ENCODE results near the gene DCDC2B.
"Not testable (repeated sequence)": the region's sequence is repeated elsewhere in the genome, so short reads cannot be mapped to it uniquely, and the experiment has no call there.

DCDC2B gene

DNA sequence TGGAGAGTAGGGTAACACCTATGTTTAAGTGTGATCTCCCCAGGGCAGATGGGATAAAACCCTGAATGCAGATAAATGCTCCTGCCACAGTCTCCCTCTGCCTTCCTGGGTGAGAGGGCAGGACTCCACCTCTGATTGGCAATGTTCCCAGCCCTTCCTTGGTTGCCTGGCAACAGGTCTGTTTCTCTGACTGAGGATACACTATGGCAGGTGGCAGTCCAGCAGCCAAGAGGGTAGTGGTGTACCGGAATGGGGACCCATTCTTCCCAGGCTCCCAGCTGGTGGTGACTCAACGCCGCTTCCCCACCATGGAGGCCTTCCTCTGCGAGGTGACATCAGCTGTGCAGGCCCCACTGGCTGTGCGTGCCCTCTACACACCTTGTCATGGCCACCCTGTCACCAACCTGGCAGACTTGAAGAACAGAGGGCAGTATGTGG is at the start of gene DCDC2B:
TSS of gene DCDC2B (plus strand) at position 199 of the 438 bp plus-strand sequence. CDS start at position 204, 5 bp downstream.
- TF ChIP-seq, protein P1, sequence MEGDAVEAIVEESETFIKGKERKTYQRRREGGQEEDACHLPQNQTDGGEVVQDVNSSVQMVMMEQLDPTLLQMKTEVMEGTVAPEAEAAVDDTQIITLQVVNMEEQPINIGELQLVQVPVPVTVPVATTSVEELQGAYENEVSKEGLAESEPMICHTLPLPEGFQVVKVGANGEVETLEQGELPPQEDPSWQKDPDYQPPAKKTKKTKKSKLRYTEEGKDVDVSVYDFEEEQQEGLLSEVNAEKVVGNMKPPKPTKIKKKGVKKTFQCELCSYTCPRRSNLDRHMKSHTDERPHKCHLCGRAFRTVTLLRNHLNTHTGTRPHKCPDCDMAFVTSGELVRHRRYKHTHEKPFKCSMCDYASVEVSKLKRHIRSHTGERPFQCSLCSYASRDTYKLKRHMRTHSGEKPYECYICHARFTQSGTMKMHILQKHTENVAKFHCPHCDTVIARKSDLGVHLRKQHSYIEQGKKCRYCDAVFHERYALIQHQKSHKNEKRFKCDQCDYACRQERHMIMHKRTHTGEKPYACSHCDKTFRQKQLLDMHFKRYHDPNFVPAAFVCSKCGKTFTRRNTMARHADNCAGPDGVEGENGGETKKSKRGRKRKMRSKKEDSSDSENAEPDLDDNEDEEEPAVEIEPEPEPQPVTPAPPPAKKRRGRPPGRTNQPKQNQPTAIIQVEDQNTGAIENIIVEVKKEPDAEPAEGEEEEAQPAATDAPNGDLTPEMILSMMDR (IDR thresholded peaks at IDR 0.05; ENCODE audit: borderline replicate concordance, insufficient read depth, low read depth, low read length) = no peak
- no peak within 1 kb of the TSS for H3K4me3 ChIP-seq (ENCODE audit: low read depth, low read length)

DNA sequence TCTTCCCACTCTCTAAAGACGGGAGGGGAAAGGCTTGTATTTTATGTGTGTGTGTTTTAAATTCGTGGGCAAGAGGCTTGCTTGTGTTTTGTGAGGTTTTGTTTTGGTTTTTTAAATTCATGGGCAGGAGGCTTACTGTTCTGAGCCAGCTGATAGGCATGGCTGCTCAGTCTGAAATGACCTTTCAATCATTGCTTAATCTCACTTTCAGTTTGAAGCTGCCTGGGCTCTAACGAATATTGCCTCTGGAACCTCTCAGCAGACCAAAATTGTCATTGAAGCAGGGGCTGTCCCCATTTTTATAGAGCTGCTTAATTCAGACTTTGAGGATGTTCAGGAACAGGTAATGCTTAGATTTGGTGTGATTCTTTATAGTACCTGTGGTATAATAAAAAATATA is 49.7 kb upstream of the DCDC2B start:
- TF ChIP-seq, protein P1 (IDR thresholded peaks at IDR 0.05; ENCODE audit: borderline replicate concordance, insufficient read depth, low read depth, low read length) = no peak
- H3K4me3 ChIP-seq (ENCODE audit: low read depth, low read length) = no peak overlapping the region

DNA sequence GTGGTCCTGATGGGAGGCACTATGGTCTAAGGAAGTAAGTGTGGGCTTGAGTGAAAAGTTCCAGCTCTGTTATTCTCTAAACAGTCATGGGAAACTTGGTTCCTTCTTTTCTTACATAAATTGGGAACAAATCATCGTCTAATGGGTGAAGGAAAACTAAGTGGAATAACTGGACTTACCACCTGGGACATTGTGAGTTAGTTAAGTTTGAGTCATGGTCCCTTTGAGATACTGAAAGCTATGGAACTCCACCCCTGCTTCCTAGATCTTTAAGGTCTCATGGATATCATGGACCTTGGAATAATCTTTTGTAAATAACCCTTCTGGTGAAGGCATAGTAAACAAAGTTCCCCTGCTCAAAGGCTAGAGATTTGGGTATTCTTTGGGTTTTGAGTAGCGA is 45.5 kb upstream of the DCDC2B start:
- TF ChIP-seq, protein P1 (IDR thresholded peaks at IDR 0.05; ENCODE audit: borderline replicate concordance, insufficient read depth, low read depth, low read length) = no peak
- H3K4me3 ChIP-seq (ENCODE audit: low read depth, low read length) = no peak overlapping the region

DNA sequence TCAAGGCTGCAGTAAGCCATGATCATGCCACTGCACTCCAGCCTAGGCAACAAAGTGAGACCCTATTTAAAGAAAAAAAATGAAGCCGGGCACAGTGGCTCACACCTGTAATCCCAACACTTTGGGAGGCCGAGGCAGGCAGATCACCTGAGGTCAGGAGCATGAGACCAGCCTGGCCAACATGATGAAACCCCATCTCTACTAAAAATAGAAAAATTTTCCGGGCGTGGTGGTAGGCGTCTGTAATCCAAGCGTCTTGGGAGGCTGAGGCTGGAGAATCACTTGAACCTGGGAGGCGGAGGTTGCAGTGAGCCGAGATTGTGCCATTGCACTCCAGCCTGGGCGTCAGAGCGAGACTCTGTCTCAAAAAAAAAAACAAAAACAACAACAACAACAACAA is 43.3 kb upstream of the DCDC2B start:
- H3K4me3 ChIP-seq (ENCODE audit: low read depth, low read length) = not testable (repeated sequence)

DNA sequence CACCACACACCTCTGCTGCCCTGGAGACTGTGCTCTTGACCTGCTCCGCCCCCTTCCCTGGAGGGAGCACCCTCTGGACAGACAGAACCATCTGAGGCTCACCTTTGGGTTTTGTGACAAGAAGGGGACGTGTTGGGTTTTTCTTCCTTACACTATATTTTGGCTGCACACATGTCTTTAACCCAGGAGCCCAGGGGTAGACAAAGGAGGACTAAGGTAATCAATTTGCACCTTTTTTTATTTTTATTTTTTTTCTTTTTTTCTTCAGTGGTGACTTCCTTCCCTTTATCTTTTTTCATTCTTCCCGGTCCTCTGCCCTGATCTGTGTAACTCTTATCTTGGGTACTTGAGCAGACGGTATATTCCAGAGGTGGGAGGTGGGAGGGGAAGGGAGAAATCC is 37.9 kb upstream of the DCDC2B start:
- TF ChIP-seq, protein P1 (IDR thresholded peaks at IDR 0.05; ENCODE audit: borderline replicate concordance, insufficient read depth, low read depth, low read length) = no peak

DNA sequence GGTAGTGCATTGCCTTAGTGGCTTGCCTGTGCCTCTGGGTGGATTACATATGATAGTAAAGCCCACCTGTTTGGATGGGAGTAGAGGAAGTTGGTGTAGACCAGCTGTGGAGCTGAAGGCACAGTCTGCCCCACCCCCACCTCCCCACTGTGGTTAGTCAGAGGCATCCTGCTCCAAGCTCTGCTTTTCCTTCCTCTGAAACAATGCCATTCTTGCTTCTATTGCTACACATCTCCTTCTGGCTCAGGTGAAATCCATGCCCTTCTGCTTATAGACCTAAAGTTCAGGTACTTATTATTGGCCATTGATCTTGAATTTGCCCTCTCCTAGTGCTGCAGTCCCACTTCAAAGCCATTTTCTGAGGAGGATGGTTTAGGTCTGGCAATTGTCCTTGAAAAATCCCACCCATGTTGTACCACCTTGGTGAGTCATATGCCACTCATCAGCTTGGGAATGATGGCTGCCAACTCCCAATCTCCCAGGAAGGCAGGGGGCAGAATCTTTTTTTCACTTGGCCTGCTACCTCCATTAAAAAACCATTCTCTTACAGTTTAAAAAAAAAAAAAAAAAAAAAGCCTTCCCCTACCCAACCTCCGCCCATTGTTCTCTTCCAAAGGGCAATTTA is 36.2 kb upstream of the DCDC2B start:
- TF ChIP-seq, protein P1 (IDR thresholded peaks at IDR 0.05; ENCODE audit: borderline replicate concordance, insufficient read depth, low read depth, low read length) = no peak

More for the DNA sequence above, 37.9 kb upstream of the DCDC2B start:
- H3K4me3 ChIP-seq (ENCODE audit: low read depth, low read length) = no peak overlapping the region

DNA sequence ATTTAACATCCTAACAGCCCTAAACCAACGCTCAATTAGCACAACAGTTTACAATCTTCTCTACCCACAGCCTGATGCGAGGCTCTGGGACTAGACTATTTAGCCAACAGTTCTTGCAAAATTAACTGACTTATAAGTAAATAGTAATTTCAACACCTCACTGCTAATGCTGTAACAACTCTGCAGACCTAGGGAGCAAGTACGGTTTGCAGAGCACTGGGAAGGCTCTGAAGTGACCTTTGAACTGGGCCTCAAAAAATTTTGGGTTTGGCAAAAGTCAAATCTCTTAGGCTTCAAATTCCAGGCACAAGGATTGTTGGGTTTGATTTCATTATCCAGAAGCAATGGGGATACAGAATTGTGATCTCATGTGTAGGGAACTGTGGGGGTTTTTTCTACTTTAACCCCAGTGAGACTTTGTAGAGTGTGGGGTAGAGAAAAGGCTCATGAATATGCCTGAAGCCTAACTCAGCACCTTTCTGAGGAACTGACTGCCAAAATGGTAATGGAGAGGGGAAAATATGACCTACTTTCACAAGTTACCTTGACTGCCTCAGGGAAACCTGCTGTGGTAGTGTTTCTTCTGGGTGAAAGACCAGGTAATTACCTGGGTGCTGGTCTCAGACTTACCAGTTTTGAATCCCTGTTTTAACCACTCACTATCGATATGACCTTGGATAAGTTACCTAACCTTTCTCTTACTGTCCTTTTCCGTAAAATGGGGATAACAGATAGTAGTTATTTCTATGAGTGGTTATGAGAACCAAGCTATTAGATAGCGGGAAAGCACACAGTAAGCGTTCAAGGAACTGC is 30.3 kb upstream of the DCDC2B start:
- H3K4me3 ChIP-seq (ENCODE audit: low read depth, low read length) = peak overlapping the region; percentile 87
- TF ChIP-seq, protein P1 (IDR thresholded peaks at IDR 0.05; ENCODE audit: borderline replicate concordance, insufficient read depth, low read depth, low read length) = no peak

More for the DNA sequence above, 36.2 kb upstream of the DCDC2B start:
- H3K4me3 ChIP-seq (ENCODE audit: low read depth, low read length) = no peak overlapping the region

All from GM12875 (cell line).